HepG2 (cell line): ENCODE results near the gene MIB1.

Experiments used
- NAIF1 ChIP-seq: sonication (generic); formaldehyde crosslinking; IDR thresholded peaks from 2 replicates; pipeline ENCODE4 v1.5.0; 2020; ENCODE audit warnings: mild to moderate bottlenecking, missing genetic modification reagents, borderline replicate concordance
- POLR2A ChIP-seq, 2 experiments: IDR thresholded peaks; 2 replicates each; pipeline ENCODE4 v1.6.1; 2011; ENCODE audit warnings: low read depth in 2 of 2, low read length in 2 of 2, mild to moderate bottlenecking in 1 of 2, moderate library complexity in 1 of 2; ENCODE audit not compliant: insufficient read depth in 1 of 2
- SMC3 ChIP-seq: IDR thresholded peaks from 2 replicates; pipeline ENCODE4 v1.6.1; 2011; ENCODE audit warnings: low read length, improper control_type of control experiment
- ZNF891 ChIP-seq: sonication (generic); formaldehyde crosslinking; IDR thresholded peaks from 2 replicates; pipeline ENCODE4 v1.5.0; 2020; ENCODE audit warnings: mild to moderate bottlenecking, missing genetic modification reagents
- TF ChIP-seq, protein P1 (sequence below): IDR thresholded peaks from 2 replicates; pipeline ENCODE4 v1.6.1; 2016; ENCODE audit warnings: missing genetic modification reagents, missing compliant biosample characterization
- TF ChIP-seq, protein P2 (sequence below): sonication (generic); formaldehyde crosslinking; IDR thresholded peaks from 2 replicates; pipeline ENCODE4 v1.4.0; 2020; ENCODE audit warnings: missing genetic modification reagents, borderline replicate concordance
- TF ChIP-seq, protein P3 (sequence below), 2 experiments: IDR thresholded peaks; 2 replicates each; pipeline ENCODE4 v1.6.1; 2011 to 2012; ENCODE audit warnings: low read length in 2 of 2, borderline replicate concordance in 1 of 2, low read depth in 1 of 2, mild to moderate bottlenecking in 1 of 2, moderate library complexity in 1 of 2
- TF ChIP-seq, protein P4 (sequence below): sonication (generic); formaldehyde crosslinking; IDR thresholded peaks from 2 replicates; pipeline ENCODE4 v1.4.0; 2020; ENCODE audit warnings: mild to moderate bottlenecking, missing genetic modification reagents
- TF ChIP-seq, protein P5 (sequence below): sonication (generic); formaldehyde crosslinking; IDR thresholded peaks from 2 replicates; pipeline ENCODE4 v1.4.0; 2020; ENCODE audit warnings: missing genetic modification reagents, borderline replicate concordance
- TF ChIP-seq, protein P6 (sequence below): sonication (generic); formaldehyde crosslinking; IDR thresholded peaks from 2 replicates; pipeline ENCODE4 v1.5.0; 2020; ENCODE audit warnings: mild to moderate bottlenecking, missing genetic modification reagents, moderate library complexity
- TF ChIP-seq, protein P7 (sequence below): sonication (generic); formaldehyde crosslinking; IDR thresholded peaks from 2 replicates; pipeline ENCODE4 v1.4.0; 2020; ENCODE audit warnings: mild to moderate bottlenecking, missing genetic modification reagents
- TF ChIP-seq, protein P8 (sequence below): IDR thresholded peaks from 2 replicates; pipeline ENCODE4 v1.6.1; 2012; ENCODE audit warnings: inconsistent platforms

DNA sequence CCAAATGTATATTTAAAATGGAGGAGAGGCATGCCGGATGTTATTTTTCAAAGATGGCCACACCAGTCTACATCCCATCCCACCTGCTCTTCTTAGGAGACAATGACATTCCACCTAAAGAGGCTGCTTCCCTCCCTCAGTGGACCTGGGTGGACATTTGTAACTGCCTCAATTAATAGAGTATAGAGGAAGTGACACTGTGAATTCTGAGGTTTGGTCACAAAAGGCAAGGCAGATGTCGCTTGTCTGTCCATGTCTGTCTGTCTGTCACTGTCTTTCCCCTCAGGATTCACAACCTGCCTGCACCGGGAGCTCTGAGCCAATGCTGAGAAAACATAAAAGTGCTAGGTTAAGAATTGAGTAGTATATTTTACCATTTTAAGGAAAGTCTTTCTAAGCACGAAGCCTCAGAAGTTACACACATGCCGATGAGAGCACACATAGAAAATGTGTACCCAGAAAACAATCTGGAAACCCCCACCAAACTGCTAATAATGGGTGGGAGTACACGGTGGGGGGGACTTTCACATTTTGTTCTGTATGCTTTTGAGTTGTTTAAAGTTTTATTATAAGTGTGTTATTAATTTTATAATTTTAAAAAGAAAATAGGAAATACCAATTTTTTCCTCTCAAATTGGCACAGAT is 21.0 kb downstream of the MIB1 start:
- TF ChIP-seq, protein P1, sequence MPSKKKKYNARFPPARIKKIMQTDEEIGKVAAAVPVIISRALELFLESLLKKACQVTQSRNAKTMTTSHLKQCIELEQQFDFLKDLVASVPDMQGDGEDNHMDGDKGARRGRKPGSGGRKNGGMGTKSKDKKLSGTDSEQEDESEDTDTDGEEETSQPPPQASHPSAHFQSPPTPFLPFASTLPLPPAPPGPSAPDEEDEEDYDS: no peak
- TF ChIP-seq ZNF891 (CRISPR knock-in tag): no peak
- TF ChIP-seq NAIF1 (CRISPR knock-in tag): no peak
- TF ChIP-seq, protein P2, sequence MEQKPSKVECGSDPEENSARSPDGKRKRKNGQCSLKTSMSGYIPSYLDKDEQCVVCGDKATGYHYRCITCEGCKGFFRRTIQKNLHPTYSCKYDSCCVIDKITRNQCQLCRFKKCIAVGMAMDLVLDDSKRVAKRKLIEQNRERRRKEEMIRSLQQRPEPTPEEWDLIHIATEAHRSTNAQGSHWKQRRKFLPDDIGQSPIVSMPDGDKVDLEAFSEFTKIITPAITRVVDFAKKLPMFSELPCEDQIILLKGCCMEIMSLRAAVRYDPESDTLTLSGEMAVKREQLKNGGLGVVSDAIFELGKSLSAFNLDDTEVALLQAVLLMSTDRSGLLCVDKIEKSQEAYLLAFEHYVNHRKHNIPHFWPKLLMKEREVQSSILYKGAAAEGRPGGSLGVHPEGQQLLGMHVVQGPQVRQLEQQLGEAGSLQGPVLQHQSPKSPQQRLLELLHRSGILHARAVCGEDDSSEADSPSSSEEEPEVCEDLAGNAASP: no peak
- TF ChIP-seq POLR2A (IDR thresholded peaks at IDR 0.05; ENCODE audit: insufficient read depth in 1 of 2, low read depth in 2 of 2, low read length in 2 of 2): no peak
- TF ChIP-seq, protein P3, sequence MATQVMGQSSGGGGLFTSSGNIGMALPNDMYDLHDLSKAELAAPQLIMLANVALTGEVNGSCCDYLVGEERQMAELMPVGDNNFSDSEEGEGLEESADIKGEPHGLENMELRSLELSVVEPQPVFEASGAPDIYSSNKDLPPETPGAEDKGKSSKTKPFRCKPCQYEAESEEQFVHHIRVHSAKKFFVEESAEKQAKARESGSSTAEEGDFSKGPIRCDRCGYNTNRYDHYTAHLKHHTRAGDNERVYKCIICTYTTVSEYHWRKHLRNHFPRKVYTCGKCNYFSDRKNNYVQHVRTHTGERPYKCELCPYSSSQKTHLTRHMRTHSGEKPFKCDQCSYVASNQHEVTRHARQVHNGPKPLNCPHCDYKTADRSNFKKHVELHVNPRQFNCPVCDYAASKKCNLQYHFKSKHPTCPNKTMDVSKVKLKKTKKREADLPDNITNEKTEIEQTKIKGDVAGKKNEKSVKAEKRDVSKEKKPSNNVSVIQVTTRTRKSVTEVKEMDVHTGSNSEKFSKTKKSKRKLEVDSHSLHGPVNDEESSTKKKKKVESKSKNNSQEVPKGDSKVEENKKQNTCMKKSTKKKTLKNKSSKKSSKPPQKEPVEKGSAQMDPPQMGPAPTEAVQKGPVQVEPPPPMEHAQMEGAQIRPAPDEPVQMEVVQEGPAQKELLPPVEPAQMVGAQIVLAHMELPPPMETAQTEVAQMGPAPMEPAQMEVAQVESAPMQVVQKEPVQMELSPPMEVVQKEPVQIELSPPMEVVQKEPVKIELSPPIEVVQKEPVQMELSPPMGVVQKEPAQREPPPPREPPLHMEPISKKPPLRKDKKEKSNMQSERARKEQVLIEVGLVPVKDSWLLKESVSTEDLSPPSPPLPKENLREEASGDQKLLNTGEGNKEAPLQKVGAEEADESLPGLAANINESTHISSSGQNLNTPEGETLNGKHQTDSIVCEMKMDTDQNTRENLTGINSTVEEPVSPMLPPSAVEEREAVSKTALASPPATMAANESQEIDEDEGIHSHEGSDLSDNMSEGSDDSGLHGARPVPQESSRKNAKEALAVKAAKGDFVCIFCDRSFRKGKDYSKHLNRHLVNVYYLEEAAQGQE (IDR thresholded peaks at IDR 0.05; ENCODE audit: borderline replicate concordance in 1 of 2, low read depth in 1 of 2, low read length in 2 of 2): no peak
- TF ChIP-seq, protein P4, sequence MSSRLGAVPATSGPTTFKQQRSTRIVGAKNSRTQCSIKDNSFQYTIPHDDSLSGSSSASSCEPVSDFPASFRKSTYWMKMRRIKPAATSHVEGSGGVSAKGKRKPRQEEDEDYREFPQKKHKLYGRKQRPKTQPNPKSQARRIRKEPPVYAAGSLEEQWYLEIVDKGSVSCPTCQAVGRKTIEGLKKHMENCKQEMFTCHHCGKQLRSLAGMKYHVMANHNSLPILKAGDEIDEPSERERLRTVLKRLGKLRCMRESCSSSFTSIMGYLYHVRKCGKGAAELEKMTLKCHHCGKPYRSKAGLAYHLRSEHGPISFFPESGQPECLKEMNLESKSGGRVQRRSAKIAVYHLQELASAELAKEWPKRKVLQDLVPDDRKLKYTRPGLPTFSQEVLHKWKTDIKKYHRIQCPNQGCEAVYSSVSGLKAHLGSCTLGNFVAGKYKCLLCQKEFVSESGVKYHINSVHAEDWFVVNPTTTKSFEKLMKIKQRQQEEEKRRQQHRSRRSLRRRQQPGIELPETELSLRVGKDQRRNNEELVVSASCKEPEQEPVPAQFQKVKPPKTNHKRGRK (CRISPR knock-in tag): no peak
- no peak for TF ChIP-seq SMC3
- TF ChIP-seq, protein P5, sequence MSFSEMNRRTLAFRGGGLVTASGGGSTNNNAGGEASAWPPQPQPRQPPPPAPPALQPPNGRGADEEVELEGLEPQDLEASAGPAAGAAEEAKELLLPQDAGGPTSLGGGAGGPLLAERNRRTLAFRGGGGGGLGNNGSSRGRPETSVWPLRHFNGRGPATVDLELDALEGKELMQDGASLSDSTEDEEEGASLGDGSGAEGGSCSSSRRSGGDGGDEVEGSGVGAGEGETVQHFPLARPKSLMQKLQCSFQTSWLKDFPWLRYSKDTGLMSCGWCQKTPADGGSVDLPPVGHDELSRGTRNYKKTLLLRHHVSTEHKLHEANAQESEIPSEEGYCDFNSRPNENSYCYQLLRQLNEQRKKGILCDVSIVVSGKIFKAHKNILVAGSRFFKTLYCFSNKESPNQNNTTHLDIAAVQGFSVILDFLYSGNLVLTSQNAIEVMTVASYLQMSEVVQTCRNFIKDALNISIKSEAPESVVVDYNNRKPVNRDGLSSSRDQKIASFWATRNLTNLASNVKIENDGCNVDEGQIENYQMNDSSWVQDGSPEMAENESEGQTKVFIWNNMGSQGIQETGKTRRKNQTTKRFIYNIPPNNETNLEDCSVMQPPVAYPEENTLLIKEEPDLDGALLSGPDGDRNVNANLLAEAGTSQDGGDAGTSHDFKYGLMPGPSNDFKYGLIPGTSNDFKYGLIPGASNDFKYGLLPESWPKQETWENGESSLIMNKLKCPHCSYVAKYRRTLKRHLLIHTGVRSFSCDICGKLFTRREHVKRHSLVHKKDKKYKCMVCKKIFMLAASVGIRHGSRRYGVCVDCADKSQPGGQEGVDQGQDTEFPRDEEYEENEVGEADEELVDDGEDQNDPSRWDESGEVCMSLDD (CRISPR knock-in tag): no peak
- TF ChIP-seq, protein P6, sequence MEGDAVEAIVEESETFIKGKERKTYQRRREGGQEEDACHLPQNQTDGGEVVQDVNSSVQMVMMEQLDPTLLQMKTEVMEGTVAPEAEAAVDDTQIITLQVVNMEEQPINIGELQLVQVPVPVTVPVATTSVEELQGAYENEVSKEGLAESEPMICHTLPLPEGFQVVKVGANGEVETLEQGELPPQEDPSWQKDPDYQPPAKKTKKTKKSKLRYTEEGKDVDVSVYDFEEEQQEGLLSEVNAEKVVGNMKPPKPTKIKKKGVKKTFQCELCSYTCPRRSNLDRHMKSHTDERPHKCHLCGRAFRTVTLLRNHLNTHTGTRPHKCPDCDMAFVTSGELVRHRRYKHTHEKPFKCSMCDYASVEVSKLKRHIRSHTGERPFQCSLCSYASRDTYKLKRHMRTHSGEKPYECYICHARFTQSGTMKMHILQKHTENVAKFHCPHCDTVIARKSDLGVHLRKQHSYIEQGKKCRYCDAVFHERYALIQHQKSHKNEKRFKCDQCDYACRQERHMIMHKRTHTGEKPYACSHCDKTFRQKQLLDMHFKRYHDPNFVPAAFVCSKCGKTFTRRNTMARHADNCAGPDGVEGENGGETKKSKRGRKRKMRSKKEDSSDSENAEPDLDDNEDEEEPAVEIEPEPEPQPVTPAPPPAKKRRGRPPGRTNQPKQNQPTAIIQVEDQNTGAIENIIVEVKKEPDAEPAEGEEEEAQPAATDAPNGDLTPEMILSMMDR: no peak
- TF ChIP-seq, protein P7, sequence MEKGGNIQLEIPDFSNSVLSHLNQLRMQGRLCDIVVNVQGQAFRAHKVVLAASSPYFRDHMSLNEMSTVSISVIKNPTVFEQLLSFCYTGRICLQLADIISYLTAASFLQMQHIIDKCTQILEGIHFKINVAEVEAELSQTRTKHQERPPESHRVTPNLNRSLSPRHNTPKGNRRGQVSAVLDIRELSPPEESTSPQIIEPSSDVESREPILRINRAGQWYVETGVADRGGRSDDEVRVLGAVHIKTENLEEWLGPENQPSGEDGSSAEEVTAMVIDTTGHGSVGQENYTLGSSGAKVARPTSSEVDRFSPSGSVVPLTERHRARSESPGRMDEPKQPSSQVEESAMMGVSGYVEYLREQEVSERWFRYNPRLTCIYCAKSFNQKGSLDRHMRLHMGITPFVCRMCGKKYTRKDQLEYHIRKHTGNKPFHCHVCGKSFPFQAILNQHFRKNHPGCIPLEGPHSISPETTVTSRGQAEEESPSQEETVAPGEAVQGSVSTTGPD (CRISPR knock-in tag): no peak
- TF ChIP-seq, protein P8, sequence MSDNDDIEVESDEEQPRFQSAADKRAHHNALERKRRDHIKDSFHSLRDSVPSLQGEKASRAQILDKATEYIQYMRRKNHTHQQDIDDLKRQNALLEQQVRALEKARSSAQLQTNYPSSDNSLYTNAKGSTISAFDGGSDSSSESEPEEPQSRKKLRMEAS: no peak
